HCT116 (cell line): ENCODE results near the gene LRRC74A.

ENCODE experiments used
- CEBPB ChIP-seq: IDR thresholded peaks from 2 replicates; pipeline ENCODE4 v1.6.1; 2012; ENCODE audit warnings: low read depth
- ELF1 ChIP-seq: IDR thresholded peaks from 2 replicates; pipeline ENCODE4 v1.6.1; 2012; ENCODE audit warnings: low read depth, borderline replicate concordance
- FOSL1 ChIP-seq: IDR thresholded peaks from 2 replicates; pipeline ENCODE4 v1.6.1; 2012; ENCODE audit warnings: low read depth
- POLR2A ChIP-seq: IDR thresholded peaks from 2 replicates; pipeline ENCODE4 v1.7.0; 2011; ENCODE audit warnings: borderline replicate concordance; ENCODE audit not compliant: insufficient read depth, insufficient read length; ENCODE audit errors: extremely low read depth
- POLR2AphosphoS5 ChIP-seq: IDR thresholded peaks from 2 replicates; pipeline ENCODE4 v1.6.1; 2011; ENCODE audit warnings: mild to moderate bottlenecking, low read depth, low read length, moderate library complexity
- SP1 ChIP-seq: IDR thresholded peaks from 2 replicates; pipeline ENCODE4 v1.6.1; 2012; ENCODE audit warnings: low read depth
- SRF ChIP-seq: IDR thresholded peaks from 2 replicates; pipeline ENCODE4 v1.6.1; 2012; ENCODE audit warnings: low read depth
- ZFX ChIP-seq: fragments of 450-650 bp; IDR thresholded peaks from 2 replicates; pipeline ENCODE4 v1.6.1; 2017
- ZNF274 ChIP-seq: fragments of 200-500 bp; sonication (Bioruptor generic); IDR thresholded peaks from 2 replicates; pipeline ENCODE4 v1.6.1; 2014; ENCODE audit warnings: mild to moderate bottlenecking, low read depth, low read length, inconsistent platforms
- TF ChIP-seq, protein P1 (sequence below), 3 experiments: fragments of 200-600 bp in 1 of 3; sonication (generic) in 1 of 3; IDR thresholded peaks in 2 of 3; conservative IDR thresholded peaks in 1 of 3; 2 replicates each; pipeline ENCODE4 v1.5.1; 2012 to 2017; ENCODE audit warnings: low read depth in 2 of 3, low read length in 2 of 3, antibody characterized with exemption in 1 of 3, borderline replicate concordance in 1 of 3, control low read depth in 1 of 3, mild to moderate bottlenecking in 1 of 3, mixed read lengths in 1 of 3, mixed run types in 1 of 3, moderate library complexity in 1 of 3; ENCODE audit not compliant: insufficient read depth in 1 of 3
- TF ChIP-seq, protein P2 (sequence below): IDR thresholded peaks from 2 replicates; pipeline ENCODE4 v1.6.1; 2012

DNA sequence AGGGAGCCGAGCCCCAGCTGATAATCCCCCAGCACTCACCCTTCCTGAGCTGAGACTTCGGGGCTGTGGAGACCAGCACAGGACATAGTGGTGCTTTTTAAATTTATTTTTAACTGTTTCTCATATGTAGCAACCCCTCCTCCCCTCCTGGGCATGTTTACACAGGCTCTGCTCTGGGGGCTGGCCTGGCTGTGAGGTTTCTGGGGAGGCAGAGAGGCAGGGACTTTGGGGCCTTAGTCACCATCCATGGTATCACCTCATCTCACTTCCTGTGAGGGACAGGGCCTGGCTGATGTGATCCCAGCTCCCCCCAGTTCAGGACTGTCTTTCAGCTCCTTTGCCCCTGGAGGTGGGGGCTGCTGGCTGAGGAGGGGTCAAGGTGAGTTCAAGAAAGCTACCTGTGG, 44.6 kb upstream of the LRRC74A start:
- TF ChIP-seq SP1 (no peak), ZFX (no peak), CEBPB (no peak), POLR2A (no peak), SRF (no peak), ELF1 (no peak), POLR2AphosphoS5 (no peak), FOSL1 (no peak), ZNF274 (no peak)
- TF ChIP-seq, protein P1, sequence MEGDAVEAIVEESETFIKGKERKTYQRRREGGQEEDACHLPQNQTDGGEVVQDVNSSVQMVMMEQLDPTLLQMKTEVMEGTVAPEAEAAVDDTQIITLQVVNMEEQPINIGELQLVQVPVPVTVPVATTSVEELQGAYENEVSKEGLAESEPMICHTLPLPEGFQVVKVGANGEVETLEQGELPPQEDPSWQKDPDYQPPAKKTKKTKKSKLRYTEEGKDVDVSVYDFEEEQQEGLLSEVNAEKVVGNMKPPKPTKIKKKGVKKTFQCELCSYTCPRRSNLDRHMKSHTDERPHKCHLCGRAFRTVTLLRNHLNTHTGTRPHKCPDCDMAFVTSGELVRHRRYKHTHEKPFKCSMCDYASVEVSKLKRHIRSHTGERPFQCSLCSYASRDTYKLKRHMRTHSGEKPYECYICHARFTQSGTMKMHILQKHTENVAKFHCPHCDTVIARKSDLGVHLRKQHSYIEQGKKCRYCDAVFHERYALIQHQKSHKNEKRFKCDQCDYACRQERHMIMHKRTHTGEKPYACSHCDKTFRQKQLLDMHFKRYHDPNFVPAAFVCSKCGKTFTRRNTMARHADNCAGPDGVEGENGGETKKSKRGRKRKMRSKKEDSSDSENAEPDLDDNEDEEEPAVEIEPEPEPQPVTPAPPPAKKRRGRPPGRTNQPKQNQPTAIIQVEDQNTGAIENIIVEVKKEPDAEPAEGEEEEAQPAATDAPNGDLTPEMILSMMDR (IDR thresholded peaks at IDR 0.05 in 2 of 3, conservative IDR thresholded peaks at IDR 0.05 in 1 of 3; ENCODE audit: borderline replicate concordance in 1 of 3, insufficient read depth in 1 of 3, low read depth in 2 of 3, low read length in 2 of 3), result no peak
- TF ChIP-seq, protein P2, sequence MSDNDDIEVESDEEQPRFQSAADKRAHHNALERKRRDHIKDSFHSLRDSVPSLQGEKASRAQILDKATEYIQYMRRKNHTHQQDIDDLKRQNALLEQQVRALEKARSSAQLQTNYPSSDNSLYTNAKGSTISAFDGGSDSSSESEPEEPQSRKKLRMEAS, result no peak
